ENCODE data around the gene KRTAP4-9.
"Not testable (repeated sequence)": the region's sequence is repeated elsewhere in the genome, so short reads cannot be mapped to it uniquely, and the experiment has no call there.

Gene KRTAP4-9

DNA sequence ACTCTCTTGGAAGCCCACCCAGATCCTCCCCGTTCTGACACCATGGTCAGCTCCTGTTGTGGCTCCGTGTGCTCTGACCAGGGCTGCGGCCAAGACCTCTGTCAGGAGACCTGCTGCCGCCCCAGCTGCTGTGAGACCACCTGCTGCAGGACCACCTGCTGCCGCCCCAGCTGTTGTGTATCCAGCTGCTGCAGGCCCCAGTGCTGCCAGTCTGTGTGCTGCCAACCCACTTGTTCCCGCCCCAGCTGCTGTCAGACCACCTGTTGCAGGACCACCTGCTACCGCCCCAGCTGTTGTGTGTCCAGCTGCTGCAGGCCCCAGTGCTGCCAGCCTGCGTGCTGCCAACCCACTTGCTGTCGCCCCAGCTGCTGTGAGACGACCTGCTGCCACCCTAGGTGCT is at the start of gene KRTAP4-9:
TSS of gene KRTAP4-9 (plus strand) at position 43 of the 400 bp plus-strand sequence. CDS start at position 43, 0 bp downstream.
- DNase-seq (ENCODE audit: low spot score), result not testable (repeated sequence)

DNA sequence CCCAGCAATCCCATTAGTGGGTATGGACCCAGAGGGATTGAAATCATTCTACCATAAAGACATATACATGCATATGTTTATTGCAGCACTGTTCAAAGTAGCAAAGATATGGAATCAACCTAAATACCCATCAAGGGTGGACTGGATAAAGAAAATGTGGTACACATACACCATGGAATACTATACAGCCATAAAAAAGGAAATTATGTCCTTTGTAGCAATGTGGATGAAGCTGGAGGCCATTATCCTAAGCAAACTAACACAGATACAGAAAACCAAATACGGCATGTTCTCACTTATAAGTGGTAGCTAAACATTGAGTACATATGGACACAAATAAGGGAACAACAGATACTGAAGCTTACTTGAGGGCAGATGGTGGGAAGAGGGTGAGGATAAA is 47.6 kb upstream of the KRTAP4-9 start:
- DNase-seq (ENCODE audit: low spot score), result no peak

DNA sequence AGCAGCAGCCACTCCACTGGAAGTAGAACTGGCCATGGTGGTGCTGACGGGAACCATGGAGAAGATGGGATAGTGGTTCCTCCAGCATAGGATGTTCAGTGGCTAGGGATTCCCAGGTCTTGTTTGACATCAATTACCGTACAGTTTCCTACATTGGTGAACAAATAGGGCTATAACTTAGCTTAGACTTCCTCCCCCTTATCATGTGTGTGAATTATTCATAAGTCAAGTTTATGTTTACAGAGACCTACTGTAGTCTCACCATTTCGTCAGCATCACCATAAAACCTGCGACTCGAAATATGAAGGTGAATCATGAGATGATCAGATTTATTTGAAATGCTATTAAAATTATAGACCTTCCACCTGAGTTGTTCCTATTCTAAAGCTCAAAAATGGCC is 46.4 kb upstream of the KRTAP4-9 start:
- no peak for DNase-seq (ENCODE audit: low spot score)

DNA sequence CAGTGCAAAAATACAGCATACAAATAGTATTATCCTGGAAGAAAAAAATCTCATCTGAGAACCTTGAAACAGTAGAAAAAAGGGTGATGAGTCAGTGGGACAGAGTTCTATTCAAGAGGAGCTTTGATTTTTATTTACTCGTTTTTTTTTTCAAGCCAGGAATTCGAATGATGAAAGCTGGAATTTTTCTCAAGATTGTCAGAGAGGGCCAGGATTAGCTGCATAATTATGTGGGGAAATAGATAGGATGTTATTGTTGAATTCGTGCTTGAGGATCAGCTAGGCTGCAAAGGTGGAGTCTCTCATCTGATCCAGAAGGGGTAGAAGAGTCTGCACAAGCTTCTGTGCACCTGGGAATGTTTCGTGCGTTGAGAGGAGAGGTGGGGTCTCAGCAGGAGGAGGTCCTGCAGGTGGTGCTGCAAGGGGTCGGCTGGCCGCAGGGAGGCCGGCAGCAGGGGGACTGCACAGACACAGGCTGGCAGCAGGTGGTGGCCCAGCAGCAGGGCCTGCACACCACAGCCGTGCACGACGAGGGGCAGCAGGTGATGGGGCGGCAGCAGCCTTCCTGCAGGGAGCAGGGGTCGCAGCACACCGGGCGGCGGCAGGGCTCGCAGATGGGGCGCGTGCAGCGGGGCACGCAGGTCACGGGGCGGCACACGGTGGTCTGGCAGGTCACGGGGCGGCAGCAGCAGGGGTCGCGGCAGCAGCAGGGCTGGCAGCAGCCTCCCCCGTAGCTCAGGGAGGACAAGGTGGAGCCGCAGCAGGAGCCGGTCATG is 45.7 kb upstream of the KRTAP4-9 start:
- DNase-seq (ENCODE audit: low spot score), result peak; percentile 71

DNA sequence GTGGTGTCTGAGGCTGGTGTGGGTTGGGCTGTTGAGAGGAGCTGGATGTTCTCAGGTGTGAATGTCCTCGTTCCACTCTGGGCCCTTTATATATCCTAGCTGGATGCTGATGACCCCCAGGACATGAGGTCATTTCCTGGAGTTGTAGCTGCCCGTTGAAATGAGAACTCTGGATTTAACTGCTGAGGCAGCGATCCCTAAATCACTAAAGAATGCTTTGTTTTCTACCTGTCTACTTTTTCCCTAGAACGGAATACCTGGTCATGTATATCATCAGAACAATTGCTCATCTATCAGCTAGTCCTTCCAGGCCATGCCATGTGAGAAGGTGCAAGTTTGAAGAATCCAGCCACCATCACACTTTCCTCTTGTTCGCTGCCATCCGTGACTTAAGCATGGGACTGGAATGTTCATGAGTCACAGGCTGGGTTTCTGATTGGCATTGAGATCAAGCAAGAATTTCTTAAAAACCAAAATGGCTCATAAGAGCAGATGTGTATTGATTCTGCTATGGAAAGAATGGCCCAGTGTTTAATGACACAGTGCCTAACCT is 45.1 kb upstream of the KRTAP4-9 start, which contains the start of gene KRTAP2-3:
TSS of gene KRTAP2-3 (minus strand) at position 63 of the 553 bp plus-strand sequence. CDS start 64 bp downstream, outside the sequence.
- peak; percentile 72 for DNase-seq (ENCODE audit: low spot score)

DNA sequence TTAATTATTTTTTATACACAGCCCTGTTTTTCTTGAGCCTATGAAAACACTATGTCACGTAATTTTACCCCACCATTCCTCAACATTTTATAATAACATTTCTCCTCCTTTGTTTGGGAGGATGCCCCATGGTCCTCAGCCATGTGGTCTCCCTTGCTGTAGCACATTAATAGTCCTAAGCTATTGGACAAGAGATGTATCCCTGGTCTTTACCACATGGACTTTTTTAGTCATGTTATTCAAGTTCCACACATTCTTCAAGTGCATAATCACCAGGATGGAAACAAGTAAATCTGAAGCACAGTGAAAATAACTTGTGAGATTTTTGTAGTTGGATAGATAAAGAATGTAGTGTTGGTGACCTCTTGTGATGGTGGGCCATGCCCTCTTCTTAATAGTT is 43.2 kb upstream of the KRTAP4-9 start:
- DNase-seq (ENCODE audit: low spot score), result peak; percentile 87

DNA sequence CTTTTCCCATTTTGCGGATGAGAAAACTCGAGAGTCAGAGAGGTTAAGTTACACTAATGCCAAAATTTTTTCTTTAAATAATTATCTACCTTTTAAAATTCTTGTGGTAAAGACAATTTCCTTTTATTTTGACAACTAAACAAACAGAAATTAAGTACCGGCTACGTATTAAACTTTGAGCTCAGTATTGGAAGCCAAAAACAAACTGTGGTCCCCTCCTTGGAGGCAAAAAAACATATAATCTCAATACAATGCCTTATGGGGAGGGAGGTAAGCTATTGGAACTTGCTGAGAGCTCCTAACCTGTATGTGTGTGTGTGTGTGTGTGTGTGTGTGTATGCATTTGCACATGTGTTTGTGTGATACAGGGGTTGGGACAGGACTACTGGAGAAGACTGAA is 41.7 kb upstream of the KRTAP4-9 start:
- DNase-seq (ENCODE audit: low spot score), result no peak

DNA sequence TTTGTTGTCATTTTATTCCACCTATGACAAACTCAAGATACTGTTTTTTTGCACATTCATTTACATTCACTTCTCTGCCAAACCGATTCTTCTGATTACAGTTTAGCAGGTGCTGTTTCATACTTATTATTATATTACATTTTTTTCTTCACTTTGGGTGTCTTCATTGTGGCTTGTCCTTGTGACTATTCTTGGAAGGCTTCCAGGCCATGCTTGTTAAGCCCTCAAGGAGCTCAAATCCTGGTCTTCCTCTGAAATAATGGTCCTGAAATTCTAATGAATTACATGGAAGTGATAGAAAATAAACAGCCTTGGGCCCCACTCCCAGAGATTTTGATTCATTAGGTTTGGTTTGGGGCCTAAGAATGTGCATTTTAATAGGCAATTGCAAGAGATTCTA is 40.9 kb upstream of the KRTAP4-9 start:
- no peak for DNase-seq (ENCODE audit: low spot score)

DNA sequence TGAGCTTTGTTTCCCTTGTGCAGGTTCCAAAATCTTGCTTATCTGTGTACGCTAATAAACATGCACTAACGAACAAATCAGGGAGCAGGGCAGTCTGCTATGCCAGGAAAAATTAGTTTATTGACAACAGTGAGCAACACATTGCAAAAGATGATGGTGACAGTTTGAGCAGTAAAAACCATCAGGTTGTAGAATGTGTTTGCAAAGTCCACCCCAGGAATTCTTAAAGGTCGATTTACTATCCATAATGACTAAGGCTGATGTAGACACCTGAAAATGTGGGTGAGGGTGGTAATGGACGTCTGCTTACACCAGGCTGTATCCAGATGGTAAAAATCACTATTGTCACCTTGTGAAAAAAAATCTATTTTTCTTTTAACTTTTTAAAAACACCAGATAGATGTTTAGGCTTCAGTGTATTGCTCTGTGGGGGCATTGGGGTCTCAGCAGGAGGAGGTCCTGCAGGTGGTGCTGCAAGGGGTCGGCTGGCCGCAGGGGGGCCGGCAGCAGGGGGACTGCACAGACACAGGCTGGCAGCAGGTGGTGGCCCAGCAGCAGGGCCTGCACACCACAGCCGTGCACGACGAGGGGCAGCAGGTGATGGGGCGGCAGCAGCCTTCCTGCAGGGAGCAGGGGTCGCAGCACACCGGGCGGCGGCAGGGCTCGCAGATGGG is 40.0 kb upstream of the KRTAP4-9 start:
- DNase-seq (ENCODE audit: low spot score), result not testable (repeated sequence)

DNA sequence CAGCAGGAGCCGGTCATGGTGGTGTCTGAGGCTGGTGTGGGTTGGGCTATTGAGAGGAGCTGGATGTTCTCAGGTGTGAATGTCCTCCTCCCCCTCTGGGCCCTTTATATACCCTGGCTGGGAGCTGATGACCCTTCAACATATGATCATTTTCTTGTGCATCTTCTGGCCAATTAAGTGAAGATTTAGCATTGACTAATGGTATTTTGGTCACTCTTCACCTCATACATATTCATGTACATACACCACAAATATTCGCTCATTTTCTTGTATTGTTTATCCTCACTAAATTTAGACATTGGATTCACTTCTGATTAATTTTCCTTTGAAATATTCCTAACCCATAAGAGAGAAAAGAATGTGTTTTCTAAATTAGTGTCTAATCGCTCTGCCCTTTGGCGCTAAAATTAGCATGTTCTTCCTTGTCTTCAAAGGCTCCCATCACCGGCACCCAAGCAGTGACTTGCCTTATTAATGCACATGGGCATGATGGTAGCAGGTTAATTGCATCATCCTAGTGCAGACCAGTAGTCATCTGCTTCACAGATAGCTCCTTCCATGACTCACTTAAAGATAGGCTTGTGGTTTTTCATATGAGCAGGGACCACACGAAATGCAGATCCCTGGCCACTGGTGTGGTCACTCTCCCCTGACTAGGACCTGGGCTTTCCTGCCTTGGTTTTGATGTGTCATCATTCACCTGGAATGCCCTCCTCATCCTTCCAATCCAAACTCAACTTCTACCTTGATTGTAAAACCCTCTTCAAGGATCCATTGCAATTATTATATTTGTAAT is 39.2 kb upstream of the KRTAP4-9 start, which contains the start of gene KRTAP2-4:
TSS of gene KRTAP2-4 (minus strand) at position 51 of the 796 bp plus-strand sequence. CDS start at position 17, 34 bp downstream.
- peak; percentile 78 for DNase-seq (ENCODE audit: low spot score)

DNA sequence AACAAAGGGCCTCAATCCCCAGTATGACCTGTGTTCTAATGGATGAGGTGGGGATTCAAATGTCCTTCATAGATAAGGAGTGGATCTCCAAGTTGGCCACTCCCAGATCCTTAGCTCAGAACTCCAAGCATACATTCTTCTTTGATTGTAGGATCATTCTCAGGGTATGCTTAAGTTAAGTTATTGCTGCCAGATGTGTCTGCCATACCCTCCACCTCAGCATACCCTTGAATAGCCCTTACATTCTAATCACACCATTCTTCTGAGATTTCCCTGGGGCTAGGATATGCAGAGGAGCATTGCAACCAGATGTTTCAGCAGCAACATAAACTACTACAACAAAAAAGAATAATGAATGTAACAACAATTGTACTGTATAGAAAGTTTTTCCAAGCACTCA is 37.9 kb upstream of the KRTAP4-9 start:
- DNase-seq (ENCODE audit: low spot score), result no peak

DNA sequence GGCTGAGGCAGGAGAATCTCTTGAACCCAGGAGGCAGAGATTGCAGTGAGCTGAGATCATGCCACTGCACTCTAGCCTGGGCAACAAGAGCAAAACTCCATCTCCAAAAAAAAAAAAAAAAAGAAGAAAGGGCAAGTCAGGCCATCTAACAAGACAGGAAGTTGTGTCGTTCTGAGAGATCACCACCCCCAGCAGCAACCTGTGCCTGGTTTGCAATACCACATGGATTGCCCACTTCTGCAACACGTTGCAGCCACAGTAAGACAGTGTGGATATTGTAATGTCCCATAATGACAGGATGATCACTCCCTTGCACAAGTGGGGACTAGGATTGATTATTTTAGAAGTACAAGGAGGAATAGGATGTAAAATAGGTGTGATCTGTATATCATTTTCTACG is 36.2 kb upstream of the KRTAP4-9 start:
- DNase-seq (ENCODE audit: low spot score), result no peak

DNA sequence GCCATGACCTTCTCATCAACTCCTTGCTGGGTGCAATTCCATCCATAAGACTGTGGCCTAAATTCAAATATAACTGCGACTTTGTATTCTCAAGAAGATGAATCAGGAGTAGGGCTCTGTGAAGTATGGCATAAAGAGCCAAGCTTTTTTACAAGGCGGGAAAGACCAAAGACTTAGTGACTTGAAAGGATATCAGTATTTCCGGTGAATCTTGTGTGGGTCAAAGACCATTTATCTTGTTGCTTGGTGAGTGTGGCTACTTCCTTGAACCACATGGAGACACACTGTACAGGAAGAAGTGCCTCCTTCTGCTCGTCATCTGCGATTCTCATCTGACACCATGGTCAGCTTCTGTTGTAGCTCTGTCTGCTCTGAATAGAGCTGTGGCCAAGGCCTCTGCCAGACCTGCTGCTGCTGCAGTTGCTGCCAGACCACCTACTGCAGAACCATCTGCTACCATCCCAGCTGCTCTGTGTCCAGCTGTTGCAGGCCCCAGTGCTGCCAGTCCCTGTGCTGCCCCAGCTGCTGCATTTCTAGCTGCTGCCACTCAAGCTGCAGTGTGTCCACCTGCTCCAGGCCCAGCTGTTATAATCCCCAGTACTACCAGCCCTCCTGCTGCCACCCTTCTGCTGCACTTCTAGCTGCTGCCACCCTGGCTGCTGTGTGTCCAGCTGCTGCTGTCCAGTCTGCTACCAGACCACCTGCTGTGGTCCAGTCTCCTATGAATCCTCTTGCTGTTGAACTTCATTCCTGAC is 33.4 kb upstream of the KRTAP4-9 start:
- no peak for DNase-seq (ENCODE audit: low spot score)

DNA sequence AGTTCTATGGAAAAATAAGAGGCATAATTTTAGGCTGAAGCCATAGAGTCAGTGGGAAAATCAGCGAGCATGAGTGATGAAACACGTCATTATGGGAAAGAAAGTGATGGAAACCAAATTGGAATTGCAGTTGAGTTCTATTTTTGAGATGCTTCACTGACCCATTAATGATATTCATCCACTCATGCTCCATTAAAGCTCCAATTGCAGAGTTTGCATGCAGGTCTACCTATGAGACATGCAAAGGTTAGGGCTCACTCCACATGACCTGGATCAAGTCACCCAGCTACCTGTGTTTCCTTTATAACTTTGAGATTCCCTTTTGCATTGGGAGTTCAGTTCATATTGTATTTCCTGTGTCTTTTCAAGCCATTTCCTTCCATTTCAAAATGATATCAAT is 31.5 kb upstream of the KRTAP4-9 start:
- DNase-seq (ENCODE audit: low spot score), result no peak

DNA sequence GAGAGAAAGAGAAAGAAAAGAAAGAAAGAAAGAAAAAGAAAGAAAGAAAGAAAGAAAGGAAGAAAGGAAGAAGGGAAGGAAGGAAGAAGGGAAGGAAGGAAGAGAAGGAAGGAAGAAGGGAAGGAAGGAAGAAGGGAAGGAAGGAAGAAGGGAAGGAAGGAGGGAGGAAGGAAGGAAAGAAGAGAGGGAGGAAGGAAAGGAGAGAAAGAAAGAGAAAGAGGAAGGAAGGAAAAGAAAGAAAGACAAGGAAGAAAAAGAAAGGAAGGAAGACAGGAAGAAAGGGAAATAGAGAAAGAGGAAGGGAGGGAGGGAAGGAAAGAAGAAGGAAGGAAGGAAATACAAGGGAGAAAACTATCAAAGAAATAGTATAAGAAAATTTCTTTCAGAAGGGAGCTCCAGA is 28.4 kb upstream of the KRTAP4-9 start:
- DNase-seq (ENCODE audit: low spot score), result no peak

DNA sequence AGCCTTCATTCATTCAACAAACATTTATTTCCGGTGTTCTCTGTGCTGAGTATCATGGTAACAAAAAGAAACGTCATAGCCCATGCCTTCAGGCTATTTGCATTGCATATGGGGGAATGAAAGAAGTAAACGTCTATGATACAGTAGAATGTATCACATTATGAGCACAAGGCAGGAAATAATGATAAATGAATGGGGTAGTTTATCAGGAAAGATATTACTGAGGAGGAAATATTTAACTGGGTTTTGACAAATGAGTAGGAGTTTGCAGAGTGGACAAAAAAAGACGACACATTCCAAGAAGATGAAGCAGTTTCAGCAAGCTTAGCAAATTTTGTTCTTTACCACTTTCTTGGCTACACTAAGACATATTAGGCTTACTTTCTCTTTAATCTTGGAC is 22.6 kb upstream of the KRTAP4-9 start:
- no peak for DNase-seq (ENCODE audit: low spot score)

DNA sequence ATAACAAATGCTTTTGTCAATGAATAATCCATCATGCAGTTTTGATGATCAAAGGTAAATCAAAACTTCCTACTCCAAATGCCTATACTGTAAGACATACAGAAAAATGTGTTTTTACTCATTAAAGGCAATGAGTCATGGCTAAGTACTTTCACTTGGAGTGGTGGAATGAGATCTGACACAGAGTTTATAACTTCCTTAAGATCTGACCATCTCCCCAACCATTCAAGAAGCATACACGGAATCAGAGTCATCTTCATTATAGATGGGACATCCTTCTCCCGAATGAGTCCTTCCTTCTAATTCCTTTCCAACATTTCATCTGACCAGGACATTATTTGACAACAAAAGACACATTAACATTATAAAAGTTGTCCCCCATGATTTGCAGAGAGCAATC is 21.8 kb upstream of the KRTAP4-9 start:
- not testable (repeated sequence) for DNase-seq (ENCODE audit: low spot score)

DNA sequence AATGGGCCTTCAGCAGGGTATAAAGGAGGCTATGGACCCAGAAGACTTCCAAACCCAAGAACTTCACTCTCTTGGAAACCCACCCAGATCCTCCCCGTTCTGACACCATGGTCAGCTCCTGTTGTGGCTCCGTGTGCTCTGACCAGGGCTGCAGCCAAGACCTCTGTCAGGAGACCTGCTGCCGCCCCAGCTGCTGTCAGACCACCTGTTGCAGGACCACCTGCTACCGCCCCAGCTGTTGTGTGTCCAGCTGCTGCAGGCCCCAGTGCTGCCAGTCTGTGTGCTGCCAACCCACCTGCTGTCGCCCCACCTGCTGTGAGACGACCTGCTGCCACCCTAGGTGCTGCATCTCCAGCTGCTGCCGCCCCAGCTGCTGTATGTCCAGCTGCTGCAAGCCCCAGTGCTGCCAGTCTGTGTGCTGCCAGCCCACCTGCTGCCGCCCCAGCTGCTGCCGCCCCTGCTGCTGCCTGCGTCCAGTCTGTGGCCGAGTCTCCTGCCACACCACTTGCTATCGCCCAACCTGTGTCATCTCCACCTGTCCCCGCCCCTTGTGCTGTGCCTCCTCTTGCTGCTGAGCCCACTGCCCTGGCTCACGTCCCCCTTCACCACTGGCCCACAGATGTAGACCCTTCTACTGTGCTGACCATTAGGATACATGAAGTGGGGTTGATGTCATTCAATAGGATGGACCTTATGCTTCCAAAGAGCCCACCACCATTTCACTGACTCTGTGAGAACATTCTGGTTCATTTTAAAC is 20.9 kb upstream of the KRTAP4-9 start, which contains the start of gene KRTAP4-7:
TSS of gene KRTAP4-7 (plus strand) at position 51 of the 757 bp plus-strand sequence. CDS start at position 108, 57 bp downstream.
- not testable (repeated sequence) for DNase-seq (ENCODE audit: low spot score)

DNA sequence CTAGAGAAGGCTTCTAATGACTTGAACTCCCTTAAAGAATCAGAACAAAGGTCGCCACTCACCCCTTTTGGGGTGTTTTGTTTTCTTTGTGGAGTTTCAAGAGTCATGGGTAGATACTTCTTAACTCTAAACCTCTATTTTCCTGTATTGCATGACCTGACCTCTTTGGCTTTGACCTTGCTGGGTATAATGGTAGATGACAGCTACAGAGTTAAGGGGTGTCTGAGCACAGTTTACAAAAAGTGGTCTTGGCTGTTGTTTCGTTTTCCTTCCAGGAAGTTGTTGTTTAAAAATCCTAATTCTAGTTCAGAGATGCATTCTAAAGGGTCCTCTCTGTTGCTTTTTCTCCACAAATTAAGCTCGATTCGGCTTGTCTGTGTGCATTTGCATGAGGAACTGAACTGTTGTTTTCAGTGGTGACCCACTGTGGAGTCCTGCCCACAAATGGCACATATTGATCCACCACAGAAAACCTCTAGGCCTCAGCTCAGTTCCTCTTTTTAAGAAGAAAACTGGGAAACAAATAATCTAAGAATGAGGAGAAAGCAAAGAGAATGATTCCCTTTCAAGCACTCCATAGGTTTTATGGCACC is 16.3 kb upstream of the KRTAP4-9 start:
- not testable (repeated sequence) for DNase-seq (ENCODE audit: low spot score)

DNA sequence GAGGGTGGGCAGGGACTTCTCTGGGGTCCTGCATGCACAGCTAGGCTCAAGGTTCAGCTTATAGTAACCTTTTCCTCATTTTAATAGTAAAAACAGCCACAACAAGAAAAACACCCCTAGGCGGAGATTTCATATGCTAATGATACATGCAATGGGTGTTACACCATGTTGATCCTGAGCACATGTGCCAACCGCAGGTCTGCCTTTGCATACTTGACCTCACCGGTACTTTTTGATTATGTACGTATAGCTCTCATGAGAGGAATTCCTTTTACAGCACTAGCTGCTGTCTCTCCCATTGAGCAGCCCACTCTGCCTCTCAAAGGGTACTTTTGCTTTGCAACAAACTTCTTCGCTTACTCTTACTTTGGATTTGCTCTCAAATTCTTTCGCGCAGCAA is 9.1 kb upstream of the KRTAP4-9 start:
- no peak for DNase-seq (ENCODE audit: low spot score)

Data from hepatic stellate cell (primary cell).